GM23338 (cell line): ENCODE data around the gene ATP1A3. TPM values are rescaled to one million over a fixed set of nuclear protein-coding genes. Genes with fewer than 3 reads are reported as not detected.

Experiments
- ATAC-seq: fragments of 200-7000 bp; cut with Tn5 transposase; 3 replicates; pipeline ENCODE4 v1.9.1; 2020
- DNase-seq: peaks from one replicate; pipeline ENCODE4 v3.0.0-alpha.2; 2015; ENCODE audit warnings: low spot score
- H2AFZ ChIP-seq: fragments of 200-600 bp; sonication (generic); 2 replicates; pipeline ENCODE4 v1.8.0; 2016; ENCODE audit warnings: antibody characterized with exemption, mild to moderate bottlenecking, moderate library complexity
- H3F3A ChIP-seq: fragments of 200-600 bp; sonication (generic); replicated peaks from 2 replicates; pipeline ENCODE4 v1.8.0; 2017; ENCODE audit warnings: antibody characterized with exemption, mixed run types, low read depth
- H3K27ac ChIP-seq: fragments of 200-600 bp; sonication (generic); 2 replicates; pipeline ENCODE4 v1.6.1; 2016; ENCODE audit warnings: low read depth
- H3K27me3 ChIP-seq: fragments of 200-600 bp; sonication (generic); 2 replicates; pipeline ENCODE4 v1.8.0; 2016; ENCODE audit warnings: mild to moderate bottlenecking, mixed run types, moderate library complexity; ENCODE audit not compliant: insufficient read depth
- H3K36me3 ChIP-seq: fragments of 200-600 bp; sonication (generic); 2 replicates; pipeline ENCODE4 v1.8.0; 2016; ENCODE audit warnings: mild to moderate bottlenecking; ENCODE audit not compliant: insufficient read depth
- H3K4me1 ChIP-seq: fragments of 200-600 bp; sonication (generic); 2 replicates; pipeline ENCODE4 v1.8.0; 2016; ENCODE audit warnings: mild to moderate bottlenecking, moderate library complexity; ENCODE audit not compliant: insufficient read depth
- H3K4me2 ChIP-seq: fragments of 200-600 bp; sonication (generic); 2 replicates; pipeline ENCODE4 v1.7.1; 2017; ENCODE audit warnings: mixed run types
- H3K4me3 ChIP-seq: fragments of 200-600 bp; sonication (generic); 2 replicates; pipeline ENCODE4 v1.6.1; 2016; ENCODE audit warnings: mixed run types
- H3K79me2 ChIP-seq: fragments of 200-600 bp; sonication (generic); replicated peaks from 2 replicates; pipeline ENCODE4 v1.8.0; 2017; ENCODE audit warnings: mild to moderate bottlenecking; ENCODE audit not compliant: insufficient read depth
- H3K9me2 ChIP-seq: fragments of 200-600 bp; sonication (generic); 2 replicates; pipeline ENCODE4 v1.8.0; 2017; ENCODE audit not compliant: insufficient read depth
- H4K20me1 ChIP-seq: fragments of 200-600 bp; sonication (generic); replicated peaks from 2 replicates; pipeline ENCODE4 v1.8.0; 2017; ENCODE audit warnings: mild to moderate bottlenecking; ENCODE audit not compliant: insufficient read depth
- H3K27ac Mint-ChIP-seq: 2 replicates; pipeline ENCODE4 v1.8.0; 2020; ENCODE audit warnings: inconsistent platforms, mild to moderate bottlenecking, moderate library complexity, mixed read lengths
- H3K27me3 Mint-ChIP-seq: 3 replicates; pipeline ENCODE4 v1.8.0; 2022; ENCODE audit warnings: low read depth, mild to moderate bottlenecking, moderate library complexity, mixed read lengths, inconsistent platforms; ENCODE audit not compliant: insufficient read depth, poor library complexity
- H3K36me3 Mint-ChIP-seq: 3 replicates; pipeline ENCODE4 v1.8.0; 2021; ENCODE audit warnings: low read depth, mild to moderate bottlenecking, inconsistent platforms, moderate library complexity, mixed read lengths
- H3K4me1 Mint-ChIP-seq: 3 replicates; pipeline ENCODE4 v1.8.0; 2020; ENCODE audit warnings: mild to moderate bottlenecking, inconsistent platforms, mixed read lengths
- H3K4me3 Mint-ChIP-seq: 3 replicates; pipeline ENCODE4 v1.8.0; 2021; ENCODE audit warnings: moderate library complexity, mild to moderate bottlenecking, inconsistent platforms, mixed read lengths
- H3K9me3 Mint-ChIP-seq: 3 replicates; pipeline ENCODE4 v1.8.0; 2020; ENCODE audit warnings: moderate library complexity, mild to moderate bottlenecking, inconsistent platforms, mixed read lengths
- CREB1 ChIP-seq: fragments of 250-450 bp; sonication (Bioruptor Pico); IDR thresholded peaks from 2 replicates; pipeline ENCODE4 v1.5.0; 2020; ENCODE audit warnings: low read depth, mild to moderate bottlenecking, moderate library complexity
- ETS1 ChIP-seq: IDR thresholded peaks from 2 replicates; pipeline ENCODE4 v1.6.1; 2016; ENCODE audit warnings: antibody characterized with exemption
- EZH2 ChIP-seq: fragments of 200-600 bp; sonication (generic); IDR thresholded peaks from one replicate; pipeline ENCODE4 v1.8.0; 2017; ENCODE audit warnings: antibody characterized with exemption, mild to moderate bottlenecking, low read depth; ENCODE audit not compliant: unreplicated experiment
- EZH2phosphoT487 ChIP-seq: fragments of 200-600 bp; sonication (generic); IDR thresholded peaks from one replicate; pipeline ENCODE4 v1.8.1; 2018; ENCODE audit warnings: antibody characterized with exemption; ENCODE audit not compliant: unreplicated experiment
- JUNB ChIP-seq: IDR thresholded peaks from one replicate; pipeline ENCODE4 v1.6.1; 2016; ENCODE audit warnings: antibody characterized with exemption; ENCODE audit not compliant: unreplicated experiment
- NANOG ChIP-seq: IDR thresholded peaks from 2 replicates; pipeline ENCODE4 v1.6.1; 2016; ENCODE audit warnings: antibody characterized with exemption, borderline replicate concordance
- POLR2AphosphoS5 ChIP-seq: IDR thresholded peaks from 2 replicates; pipeline ENCODE4 v1.6.1; 2016; ENCODE audit warnings: antibody characterized with exemption, low read depth
- REST ChIP-seq: IDR thresholded peaks from one replicate; pipeline ENCODE4 v1.6.1; 2018; ENCODE audit warnings: antibody characterized with exemption; ENCODE audit not compliant: unreplicated experiment
- STAT1 ChIP-seq: IDR thresholded peaks from one replicate; pipeline ENCODE4 v1.6.1; 2016; ENCODE audit warnings: antibody characterized with exemption; ENCODE audit not compliant: unreplicated experiment
- ZNF114 ChIP-seq: fragments of 250-450 bp; sonication (Bioruptor Pico); IDR thresholded peaks from 2 replicates; pipeline ENCODE4 v1.5.0; 2020; ENCODE audit warnings: mild to moderate bottlenecking, moderate library complexity
- ZNF331 ChIP-seq: fragments of 250-450 bp; sonication (Bioruptor Pico); IDR thresholded peaks from 2 replicates; pipeline ENCODE4 v1.5.0; 2020; ENCODE audit warnings: low read depth, mild to moderate bottlenecking, moderate library complexity
- ZNF462 ChIP-seq: fragments of 250-450 bp; sonication (Bioruptor Pico); IDR thresholded peaks from 2 replicates; pipeline ENCODE4 v1.5.0; 2020; ENCODE audit warnings: mild to moderate bottlenecking, moderate library complexity
- polyA plus RNA-seq: library from polyadenylated mRNA; unstranded; fragments of >200 nt; fragmentation: Nextera tagmentation; extraction: Ambion mirVana; gene quantifications from 2 replicates; pipeline ENCODE4 v1.2.1, GENCODE V29; 2016
- total RNA-seq: library from RNA; depleted of rRNA; stranded (reverse); fragments of >200 nt; shearing (Covaris generic); gene quantifications from 2 replicates; pipeline ENCODE4 v1.2.3, GENCODE V29; 2014
- TF ChIP-seq, protein P1 (sequence below), 2 experiments: fragments of 200-600 bp in 1 of 2; sonication (generic) in 1 of 2; conservative IDR thresholded peaks; 2 replicates each; pipeline versions ENCODE4 v1.5.1 to v1.6.1; 2016 to 2017; ENCODE audit warnings: antibody characterized with exemption in 2 of 2, low read depth in 2 of 2, mild to moderate bottlenecking in 2 of 2, moderate library complexity in 1 of 2

The ATP1A3 gene
- total and polyA plus RNA-seq, 2 experiments from 2014 or later: 11.5 to 37.3 TPM

DNA sequence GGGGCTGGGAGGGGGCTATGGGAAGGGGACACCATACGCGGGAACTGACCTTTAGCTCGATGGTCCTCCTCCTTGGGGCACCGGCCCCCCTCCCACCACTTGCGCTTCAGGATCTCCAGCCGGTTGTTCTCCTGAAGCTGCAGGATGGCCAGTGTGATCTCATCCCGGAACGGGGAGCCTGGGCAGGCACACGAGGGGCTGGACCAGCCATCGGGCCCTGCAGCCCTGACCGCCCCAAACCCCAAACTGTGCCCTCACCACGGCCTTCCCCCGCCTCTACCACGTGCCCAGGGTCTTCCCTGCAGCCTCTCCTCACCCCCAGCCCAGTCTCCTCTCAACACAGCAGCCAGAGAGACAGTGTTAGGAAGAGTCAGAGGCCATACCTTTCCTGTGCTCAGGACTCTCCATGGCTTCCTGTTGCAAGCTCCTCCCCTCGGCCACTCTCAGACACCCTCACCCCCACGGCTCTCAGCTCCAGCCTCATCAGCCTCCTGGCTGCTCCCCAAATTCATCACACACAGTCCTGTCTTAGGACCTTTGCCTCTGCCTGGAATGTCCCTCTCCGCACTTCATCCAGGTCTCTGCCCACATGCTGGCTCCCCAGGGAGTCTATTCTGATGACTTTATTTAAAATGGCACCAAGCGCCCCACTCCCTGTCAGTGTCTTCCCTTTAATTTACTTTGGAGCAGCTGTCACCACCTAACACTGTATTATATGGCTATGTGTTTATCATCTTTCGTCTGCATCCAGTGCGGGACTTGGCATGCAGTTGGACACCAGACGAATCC, 9.7 kb upstream of the ATP1A3 start:
- Mint-ChIP-seq H3K36me3 (peaks cover 26% of the 10 kb centered on the region; the same call in 2 of the 3 replicates), H3K9me3 (no peaks in the 10 kb centered on the region; the same call in 2 of the 3 replicates), H3K27me3 (peaks cover 34% of the 10 kb centered on the region), H3K27ac (no peak overlapping the region), H3K4me3 (no peak overlapping the region), H3K4me1 (peaks cover 25% of the 10 kb centered on the region)
- Histone ChIP-seq H3K36me3 (no peaks in the 10 kb centered on the region; the same call in 1 of the 2 replicates), H3K79me2 (no peaks in the 10 kb centered on the region), H3K4me2 (no peak overlapping the region), H3F3A (peaks cover 11% of the 10 kb centered on the region; the same call in 1 of the 2 replicates), H3K4me3 (no peak overlapping the region), H2AFZ (no peak overlapping the region), H4K20me1 (peaks cover 4% of the 10 kb centered on the region; the same call in 1 of the 2 replicates), H3K4me1 (peaks cover 6% of the 10 kb centered on the region; the same call in 1 of the 2 replicates), H3K27ac (no peak overlapping the region), H3K27me3 (peaks cover 29% of the 10 kb centered on the region), H3K9me2 (no peaks in the 10 kb centered on the region)
- DNase-seq: no peak
- ATAC-seq: no peak
- TF ChIP-seq EZH2phosphoT487 (no peak), ZNF331 (no peak), JUNB (no peak), ZNF462 (CRISPR knock-in tag) (no peak), EZH2 (no peak), CREB1 (CRISPR knock-in tag) (no peak), ZNF114 (CRISPR knock-in tag) (no peak), REST (no peak), POLR2AphosphoS5 (no peak), STAT1 (no peak), ETS1 (no peak), NANOG (no peak)
- TF ChIP-seq, protein P1, sequence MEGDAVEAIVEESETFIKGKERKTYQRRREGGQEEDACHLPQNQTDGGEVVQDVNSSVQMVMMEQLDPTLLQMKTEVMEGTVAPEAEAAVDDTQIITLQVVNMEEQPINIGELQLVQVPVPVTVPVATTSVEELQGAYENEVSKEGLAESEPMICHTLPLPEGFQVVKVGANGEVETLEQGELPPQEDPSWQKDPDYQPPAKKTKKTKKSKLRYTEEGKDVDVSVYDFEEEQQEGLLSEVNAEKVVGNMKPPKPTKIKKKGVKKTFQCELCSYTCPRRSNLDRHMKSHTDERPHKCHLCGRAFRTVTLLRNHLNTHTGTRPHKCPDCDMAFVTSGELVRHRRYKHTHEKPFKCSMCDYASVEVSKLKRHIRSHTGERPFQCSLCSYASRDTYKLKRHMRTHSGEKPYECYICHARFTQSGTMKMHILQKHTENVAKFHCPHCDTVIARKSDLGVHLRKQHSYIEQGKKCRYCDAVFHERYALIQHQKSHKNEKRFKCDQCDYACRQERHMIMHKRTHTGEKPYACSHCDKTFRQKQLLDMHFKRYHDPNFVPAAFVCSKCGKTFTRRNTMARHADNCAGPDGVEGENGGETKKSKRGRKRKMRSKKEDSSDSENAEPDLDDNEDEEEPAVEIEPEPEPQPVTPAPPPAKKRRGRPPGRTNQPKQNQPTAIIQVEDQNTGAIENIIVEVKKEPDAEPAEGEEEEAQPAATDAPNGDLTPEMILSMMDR (conservative IDR thresholded peaks at IDR 0.05; ENCODE audit: low read depth in 2 of 2): no peak
